Parathyroid adenoma (tissue), 2 donors: ENCODE measurements around the gene CCDC38.

ENCODE experiments used
- H2AFZ ChIP-seq: fragments of 300-600 bp; sonication (generic); one replicate; pipeline ENCODE4 v1.7.0; 2017; ENCODE audit warnings: antibody characterized with exemption, mild to moderate bottlenecking
- H3K27ac ChIP-seq: fragments of 300-600 bp; sonication (generic); one replicate; pipeline ENCODE4 v1.7.0; 2017
- H3K27me3 ChIP-seq: fragments of 300-600 bp; sonication (generic); one replicate; pipeline ENCODE4 v1.7.0; 2017; ENCODE audit warnings: low read length; ENCODE audit not compliant: control insufficient read depth, insufficient read depth
- H3K36me3 ChIP-seq: fragments of 300-600 bp; sonication (generic); one replicate; pipeline ENCODE4 v1.7.0; 2017; ENCODE audit warnings: low read length; ENCODE audit not compliant: control insufficient read depth, insufficient read depth
- H3K4me1 ChIP-seq: fragments of 300-600 bp; sonication (generic); one replicate; pipeline ENCODE4 v1.7.0; 2017; ENCODE audit warnings: control low read depth
- H3K4me2 ChIP-seq: fragments of 300-600 bp; sonication (generic); one replicate; pipeline ENCODE4 v1.7.0; 2017; ENCODE audit warnings: low read length
- H3K4me3 ChIP-seq: fragments of 300-600 bp; sonication (generic); one replicate; pipeline ENCODE4 v1.7.0; 2017; ENCODE audit warnings: low read depth, low read length
- H3K79me2 ChIP-seq: fragments of 300-600 bp; sonication (generic); one replicate; pipeline ENCODE4 v1.7.0; 2017; ENCODE audit warnings: control low read depth
- H3K9ac ChIP-seq: fragments of 300-600 bp; sonication (generic); one replicate; pipeline ENCODE4 v1.7.0; 2017; ENCODE audit warnings: mild to moderate bottlenecking
- H3K9me3 ChIP-seq: fragments of 300-600 bp; sonication (generic); one replicate; pipeline ENCODE4 v1.7.0; 2017; ENCODE audit warnings: low read length; ENCODE audit not compliant: control insufficient read depth
- CTCF ChIP-seq: fragments of 300-600 bp; sonication (generic); IDR thresholded peaks from one replicate; pipeline ENCODE4 v1.7.0; 2017; ENCODE audit warnings: antibody characterized with exemption, mild to moderate bottlenecking
- donor health status: primary hyperparathyroidism.

CCDC38 gene

GRCh38 chr12:95963096-95963495 is 20.7 kb upstream of the CCDC38 start:
- Histone ChIP-seq H2AFZ (no peak overlapping the region), H3K79me2 (no peaks in the 10 kb centered on the region), H3K4me3 (no peak overlapping the region), H3K36me3 (no peaks in the 10 kb centered on the region), H3K27ac (no peak overlapping the region), H3K9me3 (no peaks in the 10 kb centered on the region), H3K27me3 (no peaks in the 10 kb centered on the region), H3K4me2 (no peak overlapping the region), H3K9ac (no peak overlapping the region), H3K4me1 (no peaks in the 10 kb centered on the region)
- no peak for TF ChIP-seq CTCF

GRCh38 chr12:95962222-95962621 is 19.8 kb upstream of the CCDC38 start:
- H3K27me3 ChIP-seq = no peaks in the 10 kb centered on the region
- no peak overlapping the region for H3K4me3 ChIP-seq
- H3K4me1 ChIP-seq = no peaks in the 10 kb centered on the region
- no peak overlapping the region for H3K9ac ChIP-seq
- H3K27ac ChIP-seq = no peak overlapping the region
- no peak for TF ChIP-seq CTCF
- H3K79me2 ChIP-seq = no peaks in the 10 kb centered on the region
- H3K4me2 ChIP-seq = no peak overlapping the region
- H3K36me3 ChIP-seq = no peaks in the 10 kb centered on the region
- H3K9me3 ChIP-seq = no peaks in the 10 kb centered on the region
- H2AFZ ChIP-seq = no peak overlapping the region

GRCh38 chr12:95960241-95960640 is 17.8 kb upstream of the CCDC38 start:
- H3K4me2 ChIP-seq = no peak overlapping the region
- no peaks in the 10 kb centered on the region for H3K79me2 ChIP-seq
- no peaks in the 10 kb centered on the region for H3K4me1 ChIP-seq
- H3K27me3 ChIP-seq = no peaks in the 10 kb centered on the region
- H3K9me3 ChIP-seq = no peaks in the 10 kb centered on the region
- TF ChIP-seq CTCF = no peak
- H2AFZ ChIP-seq = no peak overlapping the region
- H3K9ac ChIP-seq = no peak overlapping the region
- no peaks in the 10 kb centered on the region for H3K36me3 ChIP-seq
- no peak overlapping the region for H3K27ac ChIP-seq
- no peak overlapping the region for H3K4me3 ChIP-seq

GRCh38 chr12:95959107-95959506 is 16.7 kb upstream of the CCDC38 start:
- TF ChIP-seq CTCF = no peak
- Histone ChIP-seq H2AFZ (no peak overlapping the region), H3K27ac (no peak overlapping the region), H3K4me1 (no peaks in the 10 kb centered on the region), H3K36me3 (no peaks in the 10 kb centered on the region), H3K4me3 (no peak overlapping the region), H3K9ac (no peak overlapping the region), H3K79me2 (no peaks in the 10 kb centered on the region), H3K27me3 (no peaks in the 10 kb centered on the region), H3K4me2 (no peak overlapping the region), H3K9me3 (no peaks in the 10 kb centered on the region)

- H3K9me3 ChIP-seq = no peaks in the 10 kb centered on the region
- H3K9ac ChIP-seq = no peak overlapping the region
- no peaks in the 10 kb centered on the region for H3K4me1 ChIP-seq
- H3K4me2 ChIP-seq = no peak overlapping the region
- no peak overlapping the region for H2AFZ ChIP-seq
- H3K4me3 ChIP-seq = no peak overlapping the region
- no peaks in the 10 kb centered on the region for H3K36me3 ChIP-seq
- no peak for TF ChIP-seq CTCF
- no peaks in the 10 kb centered on the region for H3K27me3 ChIP-seq
- no peaks in the 10 kb centered on the region for H3K79me2 ChIP-seq
- H3K27ac ChIP-seq = no peak overlapping the region
These were observed 14.2 kb upstream of the CCDC38 start for GRCh38 chr12:95956557-95957145.
